GM12892 (cell line): ENCODE measurements around the gene LHX4.

Experiments used
- POLR2A ChIP-seq: IDR thresholded peaks from 2 replicates; pipeline ENCODE4 v1.6.1; 2011; ENCODE audit warnings: low read depth, low read length, control low read depth
- POLR2AphosphoS5 ChIP-seq: IDR thresholded peaks from 2 replicates; pipeline ENCODE4 v1.6.1; 2011; ENCODE audit warnings: low read depth, low read length, control low read depth

DNA sequence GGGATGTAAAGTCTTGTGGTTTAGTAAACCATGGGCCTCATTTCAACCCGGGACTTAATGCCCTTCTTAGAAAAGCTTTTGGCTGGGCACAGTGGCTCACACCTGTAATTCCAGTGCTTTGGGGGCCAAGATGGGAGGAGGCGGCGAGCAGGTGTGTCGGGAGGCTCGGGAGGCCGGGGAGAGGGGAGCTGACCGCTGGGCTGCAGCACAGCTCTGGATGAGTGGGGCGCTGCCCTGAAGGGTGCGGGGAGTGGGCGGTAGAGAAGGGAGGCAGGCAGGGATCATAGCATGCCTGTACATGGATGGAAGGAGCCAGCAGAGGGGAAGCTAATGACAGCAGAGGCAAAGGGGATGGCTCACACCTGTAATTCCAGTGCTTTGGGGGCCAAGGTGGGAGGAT is 31.0 kb downstream of the LHX4 start:
- TF ChIP-seq POLR2AphosphoS5 (no peak), POLR2A (no peak)
